Fibroblast of lung (primary cell): ENCODE measurements around the gene IL20.

Experiments
- EZH2 ChIP-seq: IDR thresholded peaks from 2 replicates; pipeline ENCODE4 v1.5.1; 2012; ENCODE audit warnings: low read length, control low read depth, mild to moderate bottlenecking; ENCODE audit errors: missing control alignments
- TF ChIP-seq, protein P1 (sequence below), 2 donors: IDR thresholded peaks in 1 of 2; conservative IDR thresholded peaks in 1 of 2; 1 replicate in 1 of 2; 2 replicates in 1 of 2; pipeline ENCODE4 v1.5.1; 2011 to 2012; ENCODE audit warnings: low read length in 2 of 2, control low read depth in 1 of 2, inconsistent platforms in 1 of 2, low read depth in 1 of 2, mild to moderate bottlenecking in 1 of 2

DNA sequence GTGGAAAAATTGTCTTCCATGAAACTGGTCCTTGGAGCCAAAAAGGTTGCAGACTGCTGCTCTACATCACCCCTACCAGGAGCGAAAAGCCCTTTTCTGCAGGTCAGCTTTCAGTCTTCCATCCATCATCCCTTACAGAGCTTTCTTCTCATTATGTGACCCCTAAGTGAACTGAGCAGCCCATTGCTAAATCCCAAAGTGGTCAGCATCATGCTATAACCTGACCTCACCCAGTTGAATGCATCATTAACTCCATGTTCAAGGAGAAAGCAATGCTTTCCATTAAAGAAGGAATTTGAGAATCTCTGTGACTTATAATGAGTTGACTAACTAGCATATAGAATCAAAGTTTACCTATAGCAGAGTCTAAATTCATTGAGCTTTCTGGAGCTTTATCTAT lies 21.4 kb downstream of the IL20 start:
- TF ChIP-seq, protein P1, sequence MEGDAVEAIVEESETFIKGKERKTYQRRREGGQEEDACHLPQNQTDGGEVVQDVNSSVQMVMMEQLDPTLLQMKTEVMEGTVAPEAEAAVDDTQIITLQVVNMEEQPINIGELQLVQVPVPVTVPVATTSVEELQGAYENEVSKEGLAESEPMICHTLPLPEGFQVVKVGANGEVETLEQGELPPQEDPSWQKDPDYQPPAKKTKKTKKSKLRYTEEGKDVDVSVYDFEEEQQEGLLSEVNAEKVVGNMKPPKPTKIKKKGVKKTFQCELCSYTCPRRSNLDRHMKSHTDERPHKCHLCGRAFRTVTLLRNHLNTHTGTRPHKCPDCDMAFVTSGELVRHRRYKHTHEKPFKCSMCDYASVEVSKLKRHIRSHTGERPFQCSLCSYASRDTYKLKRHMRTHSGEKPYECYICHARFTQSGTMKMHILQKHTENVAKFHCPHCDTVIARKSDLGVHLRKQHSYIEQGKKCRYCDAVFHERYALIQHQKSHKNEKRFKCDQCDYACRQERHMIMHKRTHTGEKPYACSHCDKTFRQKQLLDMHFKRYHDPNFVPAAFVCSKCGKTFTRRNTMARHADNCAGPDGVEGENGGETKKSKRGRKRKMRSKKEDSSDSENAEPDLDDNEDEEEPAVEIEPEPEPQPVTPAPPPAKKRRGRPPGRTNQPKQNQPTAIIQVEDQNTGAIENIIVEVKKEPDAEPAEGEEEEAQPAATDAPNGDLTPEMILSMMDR (conservative IDR thresholded peaks at IDR 0.05 in 1 of 2, IDR thresholded peaks at IDR 0.05 in 1 of 2; ENCODE audit: low read depth in 1 of 2, low read length in 2 of 2) = no peak
- no peak for TF ChIP-seq EZH2
